ENCODE data around the gene EIF3J.

Gene EIF3J

DNA sequence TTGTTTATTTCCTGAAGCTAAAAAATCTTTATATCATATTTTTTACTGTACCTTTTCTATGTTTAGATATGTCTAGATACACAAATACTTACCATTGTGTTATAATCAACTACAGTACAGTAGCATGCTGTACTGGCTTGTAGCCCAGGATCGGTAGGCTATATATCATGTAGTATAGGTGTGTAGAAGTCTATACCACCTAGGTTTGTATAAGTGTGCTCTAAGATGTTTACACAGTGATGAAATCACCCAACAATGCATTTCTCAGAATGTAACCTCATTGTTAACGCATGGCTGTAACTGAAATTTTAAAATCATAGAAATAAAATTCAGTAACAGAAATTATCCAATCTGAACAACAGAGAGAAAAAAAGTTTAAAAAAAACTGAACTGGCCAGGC is 43.2 kb downstream of the EIF3J start:
- in situ Hi-C loops (cut with MboI; ENCODE audit: low pct_unique_long_range_greater_than_20kb, low sequenced_read_pairs): loop anchor here (25.0 kb wide), 1 partner anchor 157 kb away; the partner anchor contains the start of gene TRIM69
- DNase-seq: no peak

- in situ Hi-C loops (cut with MboI; ENCODE audit: low pct_unique_long_range_greater_than_20kb, low sequenced_read_pairs): loop anchor here (25.0 kb wide), 1 partner anchor 153 kb away; the partner anchor contains the start of gene TRIM69
- DNase-seq: peak; percentile 65
These were observed 47.3 kb downstream of the EIF3J start for GRCh38 chr15:44584162-44584749.

DNA sequence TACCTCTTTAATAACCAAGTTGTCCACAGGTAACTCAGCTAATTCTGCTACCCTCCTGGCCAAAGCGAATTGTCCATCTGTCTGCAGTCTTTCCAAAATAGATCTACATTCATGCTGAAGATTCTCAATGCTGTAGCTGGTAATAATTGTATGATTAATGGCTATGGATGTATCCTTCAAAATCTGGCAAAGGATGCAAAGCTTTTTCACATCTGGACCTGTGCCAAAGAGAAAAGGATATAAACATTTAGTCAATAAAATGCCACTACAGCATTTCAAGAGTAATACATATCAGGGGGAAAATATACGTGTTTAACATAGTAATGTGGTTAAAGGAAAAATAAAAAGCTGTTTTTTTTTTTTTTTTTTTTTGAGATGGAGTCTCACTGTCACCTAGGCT is 48.7 kb downstream of the EIF3J start:
- no peak for DNase-seq
- in situ Hi-C loops (cut with MboI; ENCODE audit: low pct_unique_long_range_greater_than_20kb, low sequenced_read_pairs): loop anchor here (25.0 kb wide), 1 partner anchor 152 kb away; the partner anchor contains the start of gene TRIM69

DNA sequence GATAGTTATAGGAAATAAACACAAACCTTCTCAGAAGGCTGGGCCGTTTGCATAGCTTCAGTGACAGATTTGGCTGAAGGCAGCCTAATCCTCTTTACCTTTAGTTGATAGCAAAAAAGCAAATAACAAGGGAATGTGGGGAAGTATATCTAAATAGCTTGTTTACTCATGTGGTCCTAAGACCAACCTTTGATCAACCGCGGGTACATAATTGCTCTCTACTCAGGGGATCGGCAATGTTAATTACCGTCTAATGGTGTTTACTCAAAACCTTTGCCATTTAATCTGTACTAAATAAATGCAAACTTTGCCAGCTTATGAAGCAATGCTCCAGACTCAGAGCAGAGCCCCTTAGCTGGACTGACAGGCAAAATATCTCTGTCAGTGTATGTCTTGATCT is 51.6 kb downstream of the EIF3J start:
- in situ Hi-C loops (cut with MboI; ENCODE audit: low pct_unique_long_range_greater_than_20kb, low sequenced_read_pairs): loop anchor here (25.0 kb wide), 1 partner anchor 149 kb away; the partner anchor contains the start of gene TRIM69

DNA sequence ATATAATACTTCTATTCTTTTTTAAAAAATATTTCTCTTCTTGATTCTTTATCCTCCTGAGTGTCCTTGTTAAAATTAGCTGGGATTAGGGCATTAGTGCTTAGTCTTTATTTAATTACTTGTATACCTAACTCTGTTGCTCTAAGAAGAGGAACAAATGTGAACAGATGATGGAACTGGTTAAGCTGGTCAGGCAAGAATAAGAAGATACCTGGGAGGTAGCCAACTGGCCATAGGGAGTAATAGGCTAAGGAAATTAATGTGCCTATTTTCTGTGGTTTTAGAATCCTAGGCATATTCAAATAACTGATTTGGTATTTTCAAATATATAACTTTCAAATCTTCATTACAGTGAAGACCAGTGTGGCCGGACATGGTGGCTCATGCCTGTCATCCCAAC is 54.4 kb downstream of the EIF3J start:
- no peak for DNase-seq
- in situ Hi-C loops (cut with MboI; ENCODE audit: low pct_unique_long_range_greater_than_20kb, low sequenced_read_pairs): loop anchor here (25.0 kb wide), 1 partner anchor 146 kb away; the partner anchor contains the start of gene TRIM69

More for the DNA sequence above, 51.6 kb downstream of the EIF3J start:
- DNase-seq: no peak

- in situ Hi-C loops (cut with MboI; ENCODE audit: low pct_unique_long_range_greater_than_20kb, low sequenced_read_pairs): loop anchor here (25.0 kb wide), 1 partner anchor 144 kb away; the partner anchor contains the start of gene TRIM69
- DNase-seq: peak; percentile 53
These were observed 56.2 kb downstream of the EIF3J start for GRCh38 chr15:44593042-44593736.

- DNase-seq: no peak
- in situ Hi-C loops (cut with MboI; ENCODE audit: low pct_unique_long_range_greater_than_20kb, low sequenced_read_pairs): loop anchor here (25.0 kb wide), 1 partner anchor 142 kb away; the partner anchor contains the start of gene TRIM69
These were observed 58.3 kb downstream of the EIF3J start for GRCh38 chr15:44595246-44595645.

- in situ Hi-C loops (cut with MboI; ENCODE audit: low pct_unique_long_range_greater_than_20kb, low sequenced_read_pairs): loop anchor here (25.0 kb wide), 1 partner anchor 141 kb away; the partner anchor contains the start of gene TRIM69
- DNase-seq: no peak
These were observed 58.9 kb downstream of the EIF3J start for GRCh38 chr15:44595656-44596510.

DNA sequence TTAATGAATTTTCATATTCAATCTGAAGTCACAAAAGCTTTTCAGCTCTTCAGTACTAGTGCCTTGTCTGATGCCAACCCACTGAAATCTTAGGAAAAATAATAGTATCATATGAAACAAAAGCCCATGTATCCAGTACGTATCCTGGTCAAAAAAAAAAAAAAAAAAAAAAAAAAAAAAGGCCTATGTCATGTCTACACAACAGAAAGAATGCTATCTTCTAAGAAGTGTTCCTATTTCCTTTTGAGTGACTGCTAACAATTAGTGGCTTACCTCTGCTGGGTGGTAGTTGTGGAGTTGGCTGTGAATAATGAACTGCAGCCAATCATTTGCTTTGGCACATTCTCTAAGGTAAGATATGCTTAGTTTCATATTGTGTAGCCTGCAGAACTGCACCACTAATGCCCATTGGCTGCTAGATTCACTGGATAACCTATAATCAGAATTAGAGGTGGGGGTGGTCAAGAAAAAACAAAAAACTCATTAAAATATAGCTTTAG is 59.6 kb downstream of the EIF3J start:
- in situ Hi-C loops (cut with MboI; ENCODE audit: low pct_unique_long_range_greater_than_20kb, low sequenced_read_pairs): loop anchor here (25.0 kb wide), 1 partner anchor 141 kb away; the partner anchor contains the start of gene TRIM69
- DNase-seq: no peak

DNA sequence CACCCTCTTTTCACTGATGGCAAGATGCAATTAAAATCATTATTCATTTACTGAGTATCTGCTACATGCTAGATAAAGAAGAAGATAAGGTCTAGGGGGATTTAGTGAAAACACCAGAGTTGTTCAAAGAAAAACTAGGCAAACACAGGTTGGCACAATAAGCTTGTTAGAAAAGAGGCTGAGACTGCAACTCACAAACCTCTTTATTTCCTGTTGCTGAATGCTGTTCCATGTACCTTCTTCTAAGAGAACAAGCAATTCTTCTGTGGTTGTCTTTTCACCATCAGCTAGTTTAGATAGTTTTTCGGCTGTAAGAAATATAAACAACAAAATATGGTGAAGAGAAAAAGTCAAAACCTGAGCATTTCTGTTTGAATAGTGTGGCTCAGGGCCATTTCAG is 61.1 kb downstream of the EIF3J start:
- in situ Hi-C loops (cut with MboI; ENCODE audit: low pct_unique_long_range_greater_than_20kb, low sequenced_read_pairs): loop anchor here (25.0 kb wide), 1 partner anchor 139 kb away; the partner anchor contains the start of gene TRIM69

DNA sequence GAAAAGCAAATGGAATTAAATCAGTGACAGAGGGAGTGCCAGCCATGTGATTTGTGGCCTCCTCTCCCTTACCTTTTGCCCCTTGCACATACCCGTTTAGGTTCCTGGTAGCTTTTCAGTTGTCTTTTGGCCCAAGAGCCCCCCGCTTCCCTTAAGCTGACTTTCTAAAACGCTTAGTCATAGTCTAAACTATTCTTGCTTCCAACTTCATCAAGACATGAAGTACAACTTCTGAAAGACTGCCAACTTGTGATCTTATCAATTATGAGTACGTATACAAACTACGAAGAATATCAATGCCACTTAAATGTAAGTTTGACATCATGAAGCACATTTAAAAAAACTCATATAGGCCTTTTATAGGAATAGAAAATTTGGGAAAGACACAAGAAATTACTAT is 61.9 kb downstream of the EIF3J start:
- in situ Hi-C loops (cut with MboI; ENCODE audit: low pct_unique_long_range_greater_than_20kb, low sequenced_read_pairs): loop anchor here (25.0 kb wide), 1 partner anchor 138 kb away; the partner anchor contains the start of gene TRIM69
- DNase-seq: no peak

More for the DNA sequence above, 61.1 kb downstream of the EIF3J start:
- DNase-seq: no peak

- no peak for DNase-seq
- in situ Hi-C loops (cut with MboI; ENCODE audit: low pct_unique_long_range_greater_than_20kb, low sequenced_read_pairs): no loop called here
These were observed 66.2 kb downstream of the EIF3J start for GRCh38 chr15:44603126-44603525.

GRCh38 chr15:44606740-44607139 is 69.8 kb downstream of the EIF3J start:
- no peak for DNase-seq
- in situ Hi-C loops (cut with MboI; ENCODE audit: low pct_unique_long_range_greater_than_20kb, low sequenced_read_pairs): no loop called here
